Measurements from ENCODE around the gene GGT1.

The GGT1 gene

DNA sequence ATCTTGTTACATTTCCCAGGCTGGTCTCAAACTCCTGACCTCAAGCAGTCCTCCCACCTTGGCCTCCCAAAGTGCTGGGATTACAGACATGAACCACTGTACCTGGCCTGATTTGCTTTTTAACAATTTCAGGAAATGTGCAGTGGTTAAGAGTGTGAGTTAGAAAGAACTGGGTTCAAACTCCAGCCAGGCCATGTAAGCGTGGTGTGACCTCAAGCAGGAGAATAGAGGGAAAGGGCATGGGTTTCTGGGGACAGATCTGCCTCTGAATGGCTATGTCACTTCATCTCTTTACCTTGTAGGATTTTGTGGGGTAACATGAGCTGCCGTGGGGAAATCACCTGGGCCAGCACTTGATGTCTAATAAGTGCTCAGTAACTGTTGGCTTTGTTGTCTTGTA is 37.9 kb upstream of the GGT1 start:
- DNase-seq (ENCODE audit: low read depth in 1 of 2, low spot score in 1 of 2), result no peak
- Histone ChIP-seq H3K4me3 (replicated peaks; ENCODE audit: insufficient read depth, low read length) (no peak overlapping the region), H3K27me3 (ENCODE audit: insufficient read depth, poor library complexity, severe bottlenecking) (no peaks in the 10 kb centered on the region), H3K27ac (replicated peaks) (no peak overlapping the region)
- no peak for TF ChIP-seq GABPA (IDR thresholded peaks at IDR 0.05; ENCODE audit: low read depth)
- no peak for TF ChIP-seq SPI1 (IDR thresholded peaks at IDR 0.05; ENCODE audit: borderline replicate concordance, low read depth)
- TF ChIP-seq POLR2AphosphoS5 (IDR thresholded peaks at IDR 0.05; ENCODE audit: low read depth), result no peak
- TF ChIP-seq, protein P1, sequence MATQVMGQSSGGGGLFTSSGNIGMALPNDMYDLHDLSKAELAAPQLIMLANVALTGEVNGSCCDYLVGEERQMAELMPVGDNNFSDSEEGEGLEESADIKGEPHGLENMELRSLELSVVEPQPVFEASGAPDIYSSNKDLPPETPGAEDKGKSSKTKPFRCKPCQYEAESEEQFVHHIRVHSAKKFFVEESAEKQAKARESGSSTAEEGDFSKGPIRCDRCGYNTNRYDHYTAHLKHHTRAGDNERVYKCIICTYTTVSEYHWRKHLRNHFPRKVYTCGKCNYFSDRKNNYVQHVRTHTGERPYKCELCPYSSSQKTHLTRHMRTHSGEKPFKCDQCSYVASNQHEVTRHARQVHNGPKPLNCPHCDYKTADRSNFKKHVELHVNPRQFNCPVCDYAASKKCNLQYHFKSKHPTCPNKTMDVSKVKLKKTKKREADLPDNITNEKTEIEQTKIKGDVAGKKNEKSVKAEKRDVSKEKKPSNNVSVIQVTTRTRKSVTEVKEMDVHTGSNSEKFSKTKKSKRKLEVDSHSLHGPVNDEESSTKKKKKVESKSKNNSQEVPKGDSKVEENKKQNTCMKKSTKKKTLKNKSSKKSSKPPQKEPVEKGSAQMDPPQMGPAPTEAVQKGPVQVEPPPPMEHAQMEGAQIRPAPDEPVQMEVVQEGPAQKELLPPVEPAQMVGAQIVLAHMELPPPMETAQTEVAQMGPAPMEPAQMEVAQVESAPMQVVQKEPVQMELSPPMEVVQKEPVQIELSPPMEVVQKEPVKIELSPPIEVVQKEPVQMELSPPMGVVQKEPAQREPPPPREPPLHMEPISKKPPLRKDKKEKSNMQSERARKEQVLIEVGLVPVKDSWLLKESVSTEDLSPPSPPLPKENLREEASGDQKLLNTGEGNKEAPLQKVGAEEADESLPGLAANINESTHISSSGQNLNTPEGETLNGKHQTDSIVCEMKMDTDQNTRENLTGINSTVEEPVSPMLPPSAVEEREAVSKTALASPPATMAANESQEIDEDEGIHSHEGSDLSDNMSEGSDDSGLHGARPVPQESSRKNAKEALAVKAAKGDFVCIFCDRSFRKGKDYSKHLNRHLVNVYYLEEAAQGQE (IDR thresholded peaks at IDR 0.05; ENCODE audit: insufficient replicate concordance, low read depth), result no peak
- TF ChIP-seq, protein P2, sequence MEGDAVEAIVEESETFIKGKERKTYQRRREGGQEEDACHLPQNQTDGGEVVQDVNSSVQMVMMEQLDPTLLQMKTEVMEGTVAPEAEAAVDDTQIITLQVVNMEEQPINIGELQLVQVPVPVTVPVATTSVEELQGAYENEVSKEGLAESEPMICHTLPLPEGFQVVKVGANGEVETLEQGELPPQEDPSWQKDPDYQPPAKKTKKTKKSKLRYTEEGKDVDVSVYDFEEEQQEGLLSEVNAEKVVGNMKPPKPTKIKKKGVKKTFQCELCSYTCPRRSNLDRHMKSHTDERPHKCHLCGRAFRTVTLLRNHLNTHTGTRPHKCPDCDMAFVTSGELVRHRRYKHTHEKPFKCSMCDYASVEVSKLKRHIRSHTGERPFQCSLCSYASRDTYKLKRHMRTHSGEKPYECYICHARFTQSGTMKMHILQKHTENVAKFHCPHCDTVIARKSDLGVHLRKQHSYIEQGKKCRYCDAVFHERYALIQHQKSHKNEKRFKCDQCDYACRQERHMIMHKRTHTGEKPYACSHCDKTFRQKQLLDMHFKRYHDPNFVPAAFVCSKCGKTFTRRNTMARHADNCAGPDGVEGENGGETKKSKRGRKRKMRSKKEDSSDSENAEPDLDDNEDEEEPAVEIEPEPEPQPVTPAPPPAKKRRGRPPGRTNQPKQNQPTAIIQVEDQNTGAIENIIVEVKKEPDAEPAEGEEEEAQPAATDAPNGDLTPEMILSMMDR (IDR thresholded peaks at IDR 0.05; ENCODE audit: insufficient read depth, low read length), result no peak

GRCh38 chr22:24566899-24567511 is 36.0 kb upstream of the GGT1 start:
- DNase-seq (ENCODE audit: low read depth in 1 of 2, low spot score in 1 of 2), result no peak
- TF ChIP-seq, protein P1 (IDR thresholded peaks at IDR 0.05; ENCODE audit: insufficient replicate concordance, low read depth), result no peak
- TF ChIP-seq, protein P2 (IDR thresholded peaks at IDR 0.05; ENCODE audit: insufficient read depth, low read length), result no peak
- no peak for TF ChIP-seq SPI1 (IDR thresholded peaks at IDR 0.05; ENCODE audit: borderline replicate concordance, low read depth)
- TF ChIP-seq GABPA (IDR thresholded peaks at IDR 0.05; ENCODE audit: low read depth), result no peak
- TF ChIP-seq POLR2AphosphoS5 (IDR thresholded peaks at IDR 0.05; ENCODE audit: low read depth), result no peak
- Histone ChIP-seq H3K27ac (replicated peaks) (no peak overlapping the region), H3K27me3 (ENCODE audit: insufficient read depth, poor library complexity, severe bottlenecking) (no peaks in the 10 kb centered on the region), H3K4me3 (replicated peaks; ENCODE audit: insufficient read depth, low read length) (no peak overlapping the region)

- TF ChIP-seq SPI1 (IDR thresholded peaks at IDR 0.05; ENCODE audit: borderline replicate concordance, low read depth) (no peak), POLR2AphosphoS5 (IDR thresholded peaks at IDR 0.05; ENCODE audit: low read depth) (no peak), GABPA (IDR thresholded peaks at IDR 0.05; ENCODE audit: low read depth) (no peak)
- TF ChIP-seq, protein P1 (IDR thresholded peaks at IDR 0.05; ENCODE audit: insufficient replicate concordance, low read depth), result no peak
- TF ChIP-seq, protein P2 (IDR thresholded peaks at IDR 0.05; ENCODE audit: insufficient read depth, low read length), result no peak
- Histone ChIP-seq H3K27me3 (ENCODE audit: insufficient read depth, poor library complexity, severe bottlenecking) (no peaks in the 10 kb centered on the region), H3K27ac (replicated peaks) (no peak overlapping the region), H3K4me3 (replicated peaks; ENCODE audit: insufficient read depth, low read length) (no peak overlapping the region)
- no peak for DNase-seq (ENCODE audit: low read depth in 1 of 2, low spot score in 1 of 2)
Observed at GRCh38 chr22:24567668-24568067, 35.3 kb upstream of the GGT1 start.

Measured in HL-60 (cell line).